ENCODE data around the gene LRTM2.

GRCh38 chr12:1835211-1836131, 15.1 kb downstream of the LRTM2 start:
- TF ChIP-seq CTCF (optimal IDR thresholded peaks at IDR 0.05 in 1 of 3, IDR thresholded peaks at IDR 0.05 in 1 of 3, conservative IDR thresholded peaks at IDR 0.05 in 1 of 3; ENCODE audit: extremely low read depth in 1 of 3, insufficient read depth in 2 of 3, low read length in 3 of 3) (no peak), EZH2 (IDR thresholded peaks at IDR 0.05; ENCODE audit: low read length) (no peak)
